Raji (cell line): ENCODE results near the gene PAIP2.

ENCODE experiments used
- POLR2A ChIP-seq: IDR thresholded peaks from 2 replicates; pipeline ENCODE4 v1.6.1; 2011; ENCODE audit warnings: low read depth, low read length, control low read depth; ENCODE audit not compliant: insufficient read depth

The PAIP2 gene

GRCh38 chr5:139410121-139410992 lies 68.7 kb downstream of the PAIP2 start:
- no peak for TF ChIP-seq POLR2A

DNA sequence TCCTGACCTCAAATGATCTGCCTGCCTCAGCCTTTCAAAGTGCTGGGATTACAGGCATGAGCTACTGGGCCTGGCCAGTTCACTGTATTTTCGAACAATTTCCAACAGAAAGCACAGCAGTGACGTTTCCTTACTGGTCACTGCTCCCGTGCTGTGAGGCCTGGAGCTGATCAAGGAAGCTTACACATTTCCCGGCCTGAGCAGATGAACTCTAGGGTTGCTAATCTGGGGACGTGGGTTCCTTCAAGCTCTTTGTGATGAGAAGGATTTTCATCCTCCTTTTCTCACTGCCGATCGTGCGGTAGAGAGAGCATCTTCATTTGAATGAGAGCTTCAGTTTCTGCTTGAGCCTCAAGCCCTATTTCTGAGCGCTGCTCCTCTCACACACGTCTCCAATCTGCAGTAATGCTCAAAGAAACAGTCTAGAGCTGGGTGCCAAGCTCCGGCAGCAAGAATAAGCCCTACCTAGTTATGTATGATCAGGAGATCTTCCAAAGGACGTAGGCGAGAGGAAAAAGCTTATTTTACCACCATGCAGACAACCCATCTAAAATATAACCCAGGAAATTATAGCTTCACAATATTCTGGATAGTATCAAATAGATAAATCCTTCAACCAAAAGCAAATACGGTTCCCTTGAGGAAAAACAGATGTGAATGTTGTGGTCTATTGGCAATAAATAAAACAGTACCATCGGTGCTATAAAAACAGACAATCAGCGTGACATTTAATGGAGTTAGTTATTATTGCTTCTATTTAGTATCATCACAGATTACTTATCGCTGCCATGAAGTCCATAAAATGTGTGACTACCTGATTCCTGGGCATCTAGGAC lies 69.6 kb downstream of the PAIP2 start:
- TF ChIP-seq POLR2A, result no peak

DNA sequence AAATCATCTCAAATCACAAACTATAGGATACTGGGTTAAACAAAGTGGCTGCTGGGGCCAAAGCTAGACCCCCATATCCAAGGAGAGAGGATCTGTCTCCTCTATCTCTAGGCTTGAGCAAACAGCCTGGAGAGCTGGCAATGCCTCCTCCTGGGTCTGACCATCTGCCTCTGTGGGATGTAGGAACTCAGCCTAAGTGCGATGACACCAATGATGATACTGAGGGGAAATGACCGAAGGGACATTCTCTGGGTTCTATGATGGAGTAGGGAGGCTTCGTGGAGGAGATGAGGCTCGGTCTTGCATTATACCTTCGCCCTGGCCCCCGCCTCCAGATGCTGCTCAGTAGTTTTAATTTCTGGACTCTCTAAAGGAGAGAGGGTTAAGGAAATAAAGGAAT lies 71.5 kb downstream of the PAIP2 start:
- no peak for TF ChIP-seq POLR2A

- TF ChIP-seq POLR2A, result no peak
Observed at GRCh38 chr5:139413963-139414362, 72.3 kb downstream of the PAIP2 start.

GRCh38 chr5:139414581-139415130 lies 73.0 kb downstream of the PAIP2 start:
- no peak for TF ChIP-seq POLR2A

DNA sequence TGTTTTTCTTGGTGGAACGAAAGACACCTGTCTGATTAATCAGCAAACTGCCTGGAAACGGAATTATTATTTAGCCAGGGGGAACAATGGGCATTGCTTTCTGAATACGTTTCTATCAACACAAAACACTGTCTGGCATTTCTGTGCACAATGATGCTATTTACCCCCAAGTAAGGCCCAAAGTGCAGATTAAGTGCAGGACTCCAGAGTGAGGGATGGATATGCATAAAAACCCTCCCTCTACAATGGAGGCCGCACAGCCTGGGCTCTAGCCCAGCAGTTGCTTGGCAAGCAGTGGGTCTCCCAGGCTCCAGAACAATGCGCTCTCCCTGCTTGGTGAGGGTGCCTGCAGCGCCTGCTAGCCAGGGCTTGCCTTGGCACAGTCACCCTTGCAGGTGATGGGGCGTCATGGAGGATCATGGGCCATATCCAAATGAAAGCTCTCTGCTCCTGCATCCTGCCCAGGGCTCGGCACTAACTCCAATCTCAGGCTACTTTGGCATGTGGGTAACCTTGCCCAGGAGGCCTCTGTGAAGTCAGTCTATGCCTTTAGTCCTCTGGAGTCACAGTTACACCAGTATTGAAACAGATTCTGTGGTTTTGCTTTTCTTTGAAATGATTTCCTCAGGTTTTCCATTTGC lies 73.7 kb downstream of the PAIP2 start:
- no peak for TF ChIP-seq POLR2A

DNA sequence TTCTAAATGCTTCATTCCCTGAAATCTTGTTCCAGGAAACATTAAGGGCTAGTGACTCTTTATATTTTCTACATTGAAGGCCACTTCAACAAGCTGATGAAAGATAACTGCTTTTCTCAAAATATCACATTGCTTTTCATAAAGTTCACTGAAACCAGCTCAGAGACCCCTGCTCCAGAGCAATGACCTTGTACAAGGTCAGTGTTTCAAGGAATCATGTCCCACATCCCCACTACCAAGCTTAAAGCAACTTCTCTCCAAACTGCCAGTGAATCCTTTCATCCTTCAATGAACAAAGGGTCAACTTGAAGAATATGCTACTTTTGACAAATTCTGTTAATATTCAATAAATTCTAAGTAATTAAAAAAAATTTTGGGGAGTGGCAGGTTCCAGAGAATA lies 74.2 kb downstream of the PAIP2 start:
- no peak for TF ChIP-seq POLR2A

GRCh38 chr5:139416651-139417050 lies 75.0 kb downstream of the PAIP2 start:
- TF ChIP-seq POLR2A, result no peak

DNA sequence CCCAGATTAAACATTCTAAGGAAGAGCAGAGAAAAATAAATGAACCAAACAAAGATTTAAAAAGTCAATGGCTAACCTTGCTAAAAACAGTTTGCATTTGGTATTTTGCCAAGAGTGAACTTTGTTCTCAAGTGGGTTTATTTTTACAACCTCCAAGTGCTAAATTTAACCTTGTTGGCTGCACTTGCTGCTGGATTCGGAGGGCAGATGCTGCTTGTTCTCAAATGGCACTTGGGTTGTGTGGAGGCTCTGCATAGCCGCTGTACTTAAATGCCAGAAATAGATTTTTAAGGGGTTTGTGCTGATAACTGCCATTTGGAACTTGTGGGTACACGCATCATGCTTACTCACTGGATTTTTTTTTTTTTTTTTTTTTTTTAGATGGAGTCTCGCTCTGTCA lies 75.6 kb downstream of the PAIP2 start:
- TF ChIP-seq POLR2A, result no peak

DNA sequence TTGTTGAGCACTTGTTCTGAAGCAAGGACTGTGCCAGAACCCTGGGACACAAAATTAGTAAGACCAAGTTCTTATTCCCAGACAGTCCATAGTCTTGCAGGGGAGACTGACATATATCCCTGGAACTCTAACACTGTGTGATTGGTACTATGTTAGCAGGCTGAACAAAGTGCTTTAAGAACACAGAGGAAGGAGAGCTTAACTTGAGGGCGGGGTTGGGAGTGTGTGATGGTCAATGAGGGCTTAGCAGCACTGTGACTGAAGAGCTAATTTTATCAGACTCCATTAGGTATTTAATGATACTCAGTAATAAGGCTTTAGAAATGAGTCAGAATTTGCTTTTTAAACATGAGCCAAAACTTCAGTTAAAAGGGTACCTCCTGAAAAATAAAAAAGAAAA lies 77.1 kb downstream of the PAIP2 start:
- TF ChIP-seq POLR2A, result no peak
